Keratinocyte (primary cell): ENCODE results near the gene MKRN2. TPM values are rescaled to one million over a fixed set of nuclear protein-coding genes. Genes with fewer than 3 reads are reported as not detected.

Experiments used
- DNase-seq: peaks from one replicate; pipeline ENCODE4 v3.0.0-alpha.2; 2011; ENCODE audit warnings: low read depth, missing footprints, low spot score
- FAIRE-seq: peaks from 2 replicates; lab custom pipeline; 2011; peaks lifted over from hg19 to GRCh38; lab: Jason Lieb, UNC
- H2AFZ ChIP-seq: 2 replicates; pipeline ENCODE4 v1.6.0; 2012; ENCODE audit warnings: low read length, control low read depth, inconsistent platforms; ENCODE audit not compliant: control insufficient read depth
- H3K27ac ChIP-seq: 2 replicates; pipeline ENCODE4 v1.5.1; 2011; ENCODE audit warnings: low read length; ENCODE audit not compliant: control insufficient read depth, insufficient read depth
- H3K27me3 ChIP-seq: 3 replicates; pipeline ENCODE4 v1.6.0; 2011; ENCODE audit warnings: low read length; ENCODE audit not compliant: control insufficient read depth, insufficient read depth; ENCODE audit errors: extremely low read depth
- H3K36me3 ChIP-seq, 2 experiments: 2 replicates in 1 of 2; 3 replicates in 1 of 2; pipeline ENCODE4 v1.5.1; 2011; ENCODE audit warnings: low read length in 2 of 2, mild to moderate bottlenecking in 1 of 2; ENCODE audit not compliant: control insufficient read depth in 2 of 2, insufficient read depth in 2 of 2; ENCODE audit errors: extremely low read depth in 1 of 2
- H3K4me1 ChIP-seq: 3 replicates; pipeline ENCODE4 v1.5.1; 2011; ENCODE audit warnings: low read length; ENCODE audit not compliant: control insufficient read depth, insufficient read depth; ENCODE audit errors: extremely low read depth
- H3K4me2 ChIP-seq: 3 replicates; pipeline ENCODE4 v1.6.0; 2011; ENCODE audit warnings: low read depth, low read length; ENCODE audit not compliant: control insufficient read depth, insufficient read depth; ENCODE audit errors: extremely low read depth
- H3K4me3 ChIP-seq, 3 experiments: fragments of 200-600 bp in 1 of 3; sonication (generic) in 1 of 3; 2 replicates in 2 of 3; 3 replicates in 1 of 3; pipeline ENCODE4 v1.5.1; 2011 to 2016; ENCODE audit warnings: low read length in 3 of 3, mild to moderate bottlenecking in 3 of 3, control low read depth in 2 of 3, inconsistent platforms in 1 of 3, low read depth in 1 of 3, mixed read lengths in 1 of 3, mixed run types in 1 of 3, moderate library complexity in 1 of 3; ENCODE audit not compliant: control insufficient read depth in 2 of 3, insufficient read depth in 2 of 3; ENCODE audit errors: extremely low read depth in 1 of 3
- H3K79me2 ChIP-seq: 2 replicates; pipeline ENCODE4 v1.6.0; 2012; ENCODE audit warnings: low read length; ENCODE audit not compliant: control insufficient read depth, insufficient read depth
- H3K9ac ChIP-seq: 3 replicates; pipeline ENCODE4 v1.6.0; 2011; ENCODE audit warnings: low read length; ENCODE audit not compliant: control insufficient read depth, insufficient read depth; ENCODE audit errors: extremely low read depth
- H3K9me1 ChIP-seq: 3 replicates; pipeline ENCODE4 v1.6.0; 2011; ENCODE audit warnings: low read length; ENCODE audit not compliant: control insufficient read depth, insufficient read depth; ENCODE audit errors: extremely low read depth
- H3K9me3 ChIP-seq: 2 replicates; pipeline ENCODE4 v1.5.1; 2012; ENCODE audit warnings: low read depth, low read length; ENCODE audit not compliant: control insufficient read depth
- H4K20me1 ChIP-seq: 3 replicates; pipeline ENCODE4 v1.6.0; 2011; ENCODE audit warnings: low read length; ENCODE audit not compliant: control insufficient read depth, insufficient read depth; ENCODE audit errors: extremely low read depth
- EZH2 ChIP-seq: IDR thresholded peaks from one replicate; pipeline ENCODE4 v1.6.1; 2012; ENCODE audit warnings: inconsistent platforms, mild to moderate bottlenecking, low read length, moderate library complexity
- dilution Hi-C: fragments of 300-500 bp; cut with MboI; formaldehyde crosslinking; loops from one replicate; pipeline ENCODE4 v1.7.0; 2020; ENCODE audit warnings: low sequenced_read_pairs; ENCODE audit not compliant: extremely low pct_ligation_motif_present
- polyA plus RNA-seq, 5 experiments: library from polyadenylated mRNA; depleted of rRNA in 3 of 5; stranded (reverse) in 3 of 5; stranded (forward) in 1 of 5; unstranded in 1 of 5; fragments of >200 nt; gene quantifications; 1 replicate in 1 of 5; 2 replicates in 3 of 5; 3 replicates in 1 of 5; pipeline versions ENCODE4 v1.2.1 to v1.2.3, GENCODE V29; 2011 to 2012; ENCODE audit warnings: missing spikeins in 2 of 5, low read depth in 1 of 5, low replicate concordance in 1 of 5
- TF ChIP-seq, protein P1 (sequence below), 3 experiments: IDR thresholded peaks in 1 of 3; conservative IDR thresholded peaks in 1 of 3; optimal IDR thresholded peaks in 1 of 3; 2 replicates in 2 of 3; 3 replicates in 1 of 3; pipeline versions ENCODE3 to v1.5.1; 2011; ENCODE audit warnings: low read length in 3 of 3, mild to moderate bottlenecking in 3 of 3, moderate library complexity in 2 of 3, control low read depth in 1 of 3, inconsistent platforms in 1 of 3; ENCODE audit not compliant: insufficient read depth in 2 of 3; ENCODE audit errors: extremely low read depth in 1 of 3

Gene MKRN2
- polyA plus RNA-seq, 1 donor (not counting 4 experiments of a cell fraction or from before 2014, with no cell fraction given) = 31.8 TPM

DNA sequence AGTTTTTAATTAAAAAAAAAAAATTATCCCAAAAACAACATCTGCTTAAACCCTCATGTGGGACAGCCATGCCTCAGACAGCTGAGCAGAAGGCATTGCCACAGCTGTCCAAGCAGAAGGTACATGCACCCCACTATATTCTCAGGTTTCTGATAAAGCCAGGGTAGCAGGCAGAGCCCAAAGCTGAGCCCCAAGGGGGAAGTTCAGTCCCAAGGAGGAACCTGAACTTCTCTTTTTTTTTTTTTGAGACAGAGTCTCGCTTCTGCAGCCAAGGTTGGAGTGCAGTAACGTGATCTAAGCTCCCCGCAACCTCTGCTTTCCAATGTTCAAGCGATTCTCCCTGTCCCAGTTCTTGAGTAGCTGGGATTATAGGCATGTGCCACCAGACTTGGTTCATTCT is 33.2 kb downstream of the MKRN2 start:
- Histone ChIP-seq H3K36me3 (peaks cover 25 to 45% of the 10 kb centered on the region in 2 experiments), H2AFZ (no peak overlapping the region), H4K20me1 (no peaks in the 10 kb centered on the region), H3K9me1 (no peaks in the 10 kb centered on the region), H3K27ac (no peak overlapping the region), H3K27me3 (no peaks in the 10 kb centered on the region), H3K4me2 (no peak overlapping the region), H3K4me1 (peaks cover 12% of the 10 kb centered on the region), H3K9ac (no peak overlapping the region), H3K9me3 (no peaks in the 10 kb centered on the region), H3K4me3 (no peak overlapping the region), H3K79me2 (no peaks in the 10 kb centered on the region)
- DNase-seq (no peak), FAIRE-seq (no peak)
- TF ChIP-seq EZH2 = no peak
- TF ChIP-seq, protein P1, sequence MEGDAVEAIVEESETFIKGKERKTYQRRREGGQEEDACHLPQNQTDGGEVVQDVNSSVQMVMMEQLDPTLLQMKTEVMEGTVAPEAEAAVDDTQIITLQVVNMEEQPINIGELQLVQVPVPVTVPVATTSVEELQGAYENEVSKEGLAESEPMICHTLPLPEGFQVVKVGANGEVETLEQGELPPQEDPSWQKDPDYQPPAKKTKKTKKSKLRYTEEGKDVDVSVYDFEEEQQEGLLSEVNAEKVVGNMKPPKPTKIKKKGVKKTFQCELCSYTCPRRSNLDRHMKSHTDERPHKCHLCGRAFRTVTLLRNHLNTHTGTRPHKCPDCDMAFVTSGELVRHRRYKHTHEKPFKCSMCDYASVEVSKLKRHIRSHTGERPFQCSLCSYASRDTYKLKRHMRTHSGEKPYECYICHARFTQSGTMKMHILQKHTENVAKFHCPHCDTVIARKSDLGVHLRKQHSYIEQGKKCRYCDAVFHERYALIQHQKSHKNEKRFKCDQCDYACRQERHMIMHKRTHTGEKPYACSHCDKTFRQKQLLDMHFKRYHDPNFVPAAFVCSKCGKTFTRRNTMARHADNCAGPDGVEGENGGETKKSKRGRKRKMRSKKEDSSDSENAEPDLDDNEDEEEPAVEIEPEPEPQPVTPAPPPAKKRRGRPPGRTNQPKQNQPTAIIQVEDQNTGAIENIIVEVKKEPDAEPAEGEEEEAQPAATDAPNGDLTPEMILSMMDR (optimal IDR thresholded peaks at IDR 0.05 in 1 of 3, IDR thresholded peaks at IDR 0.05 in 1 of 3, conservative IDR thresholded peaks at IDR 0.05 in 1 of 3; ENCODE audit: extremely low read depth in 1 of 3, insufficient read depth in 2 of 3, low read length in 3 of 3) = no peak
- dilution Hi-C loops = no loop called here

DNA sequence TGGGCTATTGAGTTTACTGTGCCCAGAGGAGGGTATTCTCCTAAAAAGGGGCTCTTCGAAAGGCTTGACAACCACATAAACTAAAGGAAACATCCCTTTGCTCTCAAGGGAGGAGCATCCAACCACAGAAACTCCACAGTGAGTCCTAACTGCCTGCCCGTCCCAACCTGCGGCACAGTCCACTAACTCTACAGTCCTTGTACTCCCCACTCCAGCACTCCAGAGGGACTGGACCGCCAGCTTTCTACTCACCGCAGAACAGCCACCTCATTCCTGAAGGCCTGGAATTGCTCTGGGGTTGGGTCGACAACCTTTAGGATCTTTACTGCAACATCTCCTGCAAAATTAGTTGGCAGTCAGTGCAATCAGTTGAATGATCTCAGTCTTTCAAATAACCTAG is 34.6 kb downstream of the MKRN2 start:
- Histone ChIP-seq H3K9me1 (no peaks in the 10 kb centered on the region), H3K79me2 (no peaks in the 10 kb centered on the region), H4K20me1 (no peaks in the 10 kb centered on the region), H3K9me3 (no peaks in the 10 kb centered on the region), H3K27me3 (no peaks in the 10 kb centered on the region), H3K36me3 (peaks cover 26 to 33% of the 10 kb centered on the region in 2 experiments), H3K4me3 (no peak overlapping the region), H2AFZ (no peak overlapping the region), H3K27ac (no peak overlapping the region), H3K4me1 (peaks cover 12% of the 10 kb centered on the region), H3K9ac (no peak overlapping the region), H3K4me2 (no peak overlapping the region)
- dilution Hi-C loops = no loop called here
- no peak for DNase-seq
- no peak for TF ChIP-seq EZH2
- TF ChIP-seq, protein P1 (optimal IDR thresholded peaks at IDR 0.05 in 1 of 3, IDR thresholded peaks at IDR 0.05 in 1 of 3, conservative IDR thresholded peaks at IDR 0.05 in 1 of 3; ENCODE audit: extremely low read depth in 1 of 3, insufficient read depth in 2 of 3, low read length in 3 of 3) = no peak
- no peak for FAIRE-seq
